Astrocyte (in vitro differentiated cells and primary cell): Measurements from ENCODE around the gene CIZ1. TPM values are rescaled to one million over a fixed set of nuclear protein-coding genes. Genes with fewer than 3 reads are reported as not detected.

ENCODE experiments used
- DNase-seq: peaks from one replicate; pipeline ENCODE4 v3.0.0-alpha.2; 2010; ENCODE audit warnings: low read depth
- FAIRE-seq: peaks from 2 replicates; lab custom pipeline; 2011; peaks lifted over from hg19 to GRCh38; lab: Jason Lieb, UNC
- H2AFZ ChIP-seq: 2 replicates; pipeline ENCODE4 v1.6.0; 2012; ENCODE audit warnings: low read depth, low read length, inconsistent platforms
- H3K27ac ChIP-seq: 2 replicates; pipeline ENCODE4 v1.5.1; 2011; ENCODE audit warnings: low read depth, low read length, inconsistent platforms
- H3K27me3 ChIP-seq: 2 replicates; pipeline ENCODE4 v1.6.0; 2011; ENCODE audit warnings: low read length, inconsistent platforms; ENCODE audit not compliant: insufficient read depth
- H3K36me3 ChIP-seq: 2 replicates; pipeline ENCODE4 v1.5.1; 2011; ENCODE audit warnings: low read length, inconsistent platforms; ENCODE audit not compliant: insufficient read depth
- H3K4me1 ChIP-seq: 2 replicates; pipeline ENCODE4 v1.5.1; 2011; ENCODE audit warnings: low read length, inconsistent platforms; ENCODE audit not compliant: insufficient read depth
- H3K4me2 ChIP-seq: 2 replicates; pipeline ENCODE4 v1.6.0; 2012; ENCODE audit warnings: low read length, inconsistent platforms
- H3K4me3 ChIP-seq: 2 replicates; pipeline ENCODE4 v1.5.1; 2011; ENCODE audit warnings: low read depth, mild to moderate bottlenecking, low read length, inconsistent platforms; ENCODE audit not compliant: insufficient read depth
- H3K79me2 ChIP-seq: 2 replicates; pipeline ENCODE4 v1.6.0; 2012; ENCODE audit warnings: mild to moderate bottlenecking, low read length, inconsistent platforms; ENCODE audit not compliant: insufficient read depth
- H3K9ac ChIP-seq: 2 replicates; pipeline ENCODE4 v1.6.0; 2012; ENCODE audit warnings: mild to moderate bottlenecking, low read length, inconsistent platforms
- H3K9me3 ChIP-seq: 2 replicates; pipeline ENCODE4 v1.5.1; 2012; ENCODE audit warnings: low read depth, mild to moderate bottlenecking, low read length, inconsistent platforms; ENCODE audit not compliant: insufficient read depth
- H4K20me1 ChIP-seq: 2 replicates; pipeline ENCODE4 v1.6.0; 2012; ENCODE audit warnings: low read length, inconsistent platforms; ENCODE audit not compliant: insufficient read depth
- H3K27ac Mint-ChIP-seq: one replicate; pipeline ENCODE4 v1.8.0; 2021; ENCODE audit warnings: mild to moderate bottlenecking, mixed read lengths; ENCODE audit not compliant: unreplicated experiment
- H3K27me3 Mint-ChIP-seq: one replicate; pipeline ENCODE4 v1.8.0; 2021; ENCODE audit warnings: low read depth, mixed read lengths; ENCODE audit not compliant: unreplicated experiment
- H3K36me3 Mint-ChIP-seq: one replicate; pipeline ENCODE4 v1.8.0; 2021; ENCODE audit warnings: low read depth, mixed read lengths; ENCODE audit not compliant: unreplicated experiment
- H3K4me1 Mint-ChIP-seq: one replicate; pipeline ENCODE4 v1.8.0; 2021; ENCODE audit warnings: low read depth, mixed read lengths; ENCODE audit not compliant: unreplicated experiment
- H3K4me3 Mint-ChIP-seq: one replicate; pipeline ENCODE4 v1.8.0; 2021; ENCODE audit warnings: mild to moderate bottlenecking, moderate library complexity, mixed read lengths; ENCODE audit not compliant: unreplicated experiment
- H3K9me3 Mint-ChIP-seq: one replicate; pipeline ENCODE4 v1.8.0; 2021; ENCODE audit warnings: mild to moderate bottlenecking, mixed read lengths; ENCODE audit not compliant: unreplicated experiment
- CTCF ChIP-seq: IDR thresholded peaks from 2 replicates; pipeline ENCODE4 v1.5.1; 2011; ENCODE audit warnings: low read depth, mild to moderate bottlenecking, inconsistent platforms, low read length, moderate library complexity; ENCODE audit not compliant: insufficient read depth
- EZH2 ChIP-seq: IDR thresholded peaks from 2 replicates; pipeline ENCODE4 v1.6.1; 2012; ENCODE audit warnings: mild to moderate bottlenecking, low read length, inconsistent platforms; ENCODE audit not compliant: insufficient read depth
- total RNA-seq: library from RNA; stranded (reverse); gene quantifications from 2 replicates; pipeline ENCODE4 v1.2.1, GENCODE V29; 2021

CIZ1 gene
- total RNA-seq, 1 donor from 2014 or later = 117 TPM

- DNase-seq = no peak
- H3K9me3 Mint-ChIP-seq = no peaks in the 10 kb centered on the region
- peak overlapping the region; percentile 7 for H3K9ac ChIP-seq
- peaks cover 25% of the 10 kb centered on the region for H3K4me1 Mint-ChIP-seq
- H3K79me2 ChIP-seq = peaks cover 4% of the 10 kb centered on the region
- peaks cover 4% of the 10 kb centered on the region for H3K36me3 Mint-ChIP-seq
- no peaks in the 10 kb centered on the region for H3K27me3 ChIP-seq
- H3K27ac ChIP-seq = peak overlapping the region; percentile 66
- peaks cover 21% of the 10 kb centered on the region for H3K4me1 ChIP-seq
- H3K4me3 ChIP-seq = no peak overlapping the region
- H2AFZ ChIP-seq = peak overlapping the region; percentile 42
- H3K27me3 Mint-ChIP-seq = no peaks in the 10 kb centered on the region
- H3K9me3 ChIP-seq = no peaks in the 10 kb centered on the region
- peak overlapping the region; percentile 63 for H3K27ac Mint-ChIP-seq
- no peaks in the 10 kb centered on the region for H3K36me3 ChIP-seq
- peak overlapping the region; percentile 97 for H3K4me2 ChIP-seq
- peaks cover 4% of the 10 kb centered on the region for H4K20me1 ChIP-seq
- FAIRE-seq = no peak
- TF ChIP-seq EZH2 = no peak
- no peak for TF ChIP-seq CTCF
- peak overlapping the region; percentile 91 for H3K4me3 Mint-ChIP-seq
Observed at GRCh38 chr9:128202648-128203023, 11.3 kb upstream of the CIZ1 start.

GRCh38 chr9:128201441-128202369, 10.3 kb upstream of the CIZ1 start:
- Histone ChIP-seq H4K20me1 (no peaks in the 10 kb centered on the region), H3K4me3 (peak overlapping the region; percentile 12), H3K79me2 (peaks cover 4% of the 10 kb centered on the region), H3K9me3 (no peaks in the 10 kb centered on the region), H3K27me3 (no peaks in the 10 kb centered on the region), H3K9ac (no peak overlapping the region), H3K4me1 (peaks cover 21% of the 10 kb centered on the region), H3K27ac (peak overlapping the region; percentile 66), H3K4me2 (peak overlapping the region; percentile 97), H2AFZ (peak overlapping the region; percentile 52), H3K36me3 (no peaks in the 10 kb centered on the region)
- Mint-ChIP-seq H3K9me3 (no peaks in the 10 kb centered on the region), H3K4me3 (peak overlapping the region; percentile 91), H3K27me3 (no peaks in the 10 kb centered on the region), H3K36me3 (peaks cover 4% of the 10 kb centered on the region), H3K4me1 (peaks cover 21% of the 10 kb centered on the region), H3K27ac (peak overlapping the region; percentile 69)
- DNase-seq = peak; percentile 79
- FAIRE-seq = no peak
- TF ChIP-seq EZH2 (no peak), CTCF (no peak)
